Parietal lobe (tissue), 1 donor: ENCODE results near the gene CYP46A1. TPM values are rescaled to one million over a fixed set of nuclear protein-coding genes. Genes with fewer than 3 reads are reported as not detected.

Experiments used
- total RNA-seq: library from RNA; depleted of rRNA; stranded (reverse); fragments of >200 nt; gene quantifications from one replicate; pipeline ENCODE4 v1.2.3, GENCODE V29; 2014

The CYP46A1 gene
- 5.3 TPM for total RNA-seq

DNA sequence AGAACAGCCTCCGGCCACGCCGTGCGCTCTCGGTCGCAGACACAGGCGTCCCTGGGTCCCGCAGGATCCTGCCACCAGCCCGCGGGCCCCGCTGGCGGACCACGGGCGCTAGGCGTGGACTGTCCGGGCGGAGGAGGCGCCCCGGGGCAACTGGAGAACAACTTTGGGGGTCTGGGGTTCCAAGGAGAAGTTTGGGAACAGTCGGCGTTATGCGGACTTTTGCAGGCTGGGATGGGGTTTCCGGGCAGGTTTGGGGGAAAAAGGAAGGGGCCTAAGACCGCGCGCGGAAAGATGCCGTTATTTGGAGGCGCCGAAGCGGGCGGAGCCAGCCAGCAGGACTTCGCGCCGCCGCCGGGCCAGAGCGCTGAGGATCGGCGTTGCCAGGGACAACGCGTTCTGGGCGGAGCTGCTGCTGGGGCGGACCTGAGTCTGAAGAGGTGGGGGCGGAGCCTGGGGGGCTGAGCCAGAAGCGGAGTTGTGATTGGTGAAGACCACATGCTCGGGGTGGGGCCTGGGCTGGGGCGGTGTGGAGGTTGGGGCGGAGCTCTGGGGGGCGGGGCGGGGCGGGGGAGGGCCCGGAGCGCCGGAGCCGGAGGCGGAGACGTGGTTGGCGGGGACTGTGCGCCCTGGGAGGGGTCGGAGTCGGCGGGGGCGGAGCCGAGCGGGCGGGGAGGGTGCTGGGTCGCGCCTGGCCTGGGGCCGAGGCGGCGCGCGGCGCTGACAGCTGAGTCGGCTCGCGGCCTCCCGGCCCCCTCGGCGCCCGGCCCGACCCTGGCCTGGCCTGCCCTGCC is at the start of gene CYP46A1:
TSS of gene CYP46A1 (plus strand) at position 680 of the 791 bp plus-strand sequence. CDS start 120 bp downstream, outside the sequence.

DNA sequence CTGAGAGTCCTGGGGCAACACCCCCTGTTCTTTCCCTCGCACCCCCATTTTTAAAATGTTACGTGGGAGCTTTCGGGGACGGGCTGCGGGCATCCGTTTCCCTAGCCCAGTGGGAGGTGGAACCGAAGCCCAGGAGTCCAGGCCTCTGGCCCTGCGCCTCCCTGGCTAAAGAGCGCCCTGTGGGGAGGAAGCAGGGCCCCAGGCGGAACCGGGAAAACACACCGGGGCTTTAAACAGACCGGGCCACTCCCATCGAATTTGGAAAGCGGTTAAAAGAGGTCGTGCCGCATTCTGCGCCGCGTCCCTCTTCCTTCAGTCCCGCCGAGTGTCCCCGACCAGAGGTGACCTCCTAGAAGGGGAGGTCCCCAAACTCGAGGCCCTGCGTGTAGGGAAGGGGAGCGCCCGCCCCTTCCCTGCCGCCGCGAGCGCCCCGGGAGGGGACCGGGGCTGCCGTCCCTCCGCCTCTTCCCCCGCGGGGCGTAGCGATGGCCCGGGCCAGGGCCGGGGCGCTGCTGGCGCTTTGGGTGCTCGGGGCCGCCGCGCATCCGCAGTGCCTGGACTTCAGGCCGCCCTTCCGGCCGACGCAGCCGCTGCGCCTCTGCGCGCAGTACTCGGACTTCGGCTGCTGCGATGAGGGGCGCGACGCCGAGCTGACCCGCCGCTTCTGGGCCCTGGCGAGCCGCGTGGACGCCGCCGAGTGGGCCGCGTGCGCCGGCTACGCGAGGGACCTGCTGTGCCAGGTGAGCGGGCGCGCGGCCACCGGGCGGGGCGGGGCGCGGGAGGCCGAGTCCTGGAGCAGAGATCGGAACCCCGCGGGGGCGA is 39.2 kb upstream of the CYP46A1 start, which contains the start of gene HHIPL1:
TSS of gene HHIPL1 (plus strand) at position 407 of the 822 bp plus-strand sequence. CDS start at position 486, 79 bp downstream.

Other genes with a start within 250 kb of the CYP46A1 start
- gene SETD3, start 203.4 kb upstream of the CYP46A1 start, total RNA-seq: 57.3 TPM
- gene CCNK, start 202.9 kb upstream of the CYP46A1 start, total RNA-seq: 39.4 TPM
- 8.1 TPM for gene CCDC85C, start 80.1 kb upstream of the CYP46A1 start, total RNA-seq
- gene HHIPL1, start 39.2 kb upstream of the CYP46A1 start, total RNA-seq: 9.4 TPM
- 200 TPM for gene EML1, start 109.1 kb downstream of the CYP46A1 start, total RNA-seq